Measurements from ENCODE around the gene STOML1.

The STOML1 gene

DNA sequence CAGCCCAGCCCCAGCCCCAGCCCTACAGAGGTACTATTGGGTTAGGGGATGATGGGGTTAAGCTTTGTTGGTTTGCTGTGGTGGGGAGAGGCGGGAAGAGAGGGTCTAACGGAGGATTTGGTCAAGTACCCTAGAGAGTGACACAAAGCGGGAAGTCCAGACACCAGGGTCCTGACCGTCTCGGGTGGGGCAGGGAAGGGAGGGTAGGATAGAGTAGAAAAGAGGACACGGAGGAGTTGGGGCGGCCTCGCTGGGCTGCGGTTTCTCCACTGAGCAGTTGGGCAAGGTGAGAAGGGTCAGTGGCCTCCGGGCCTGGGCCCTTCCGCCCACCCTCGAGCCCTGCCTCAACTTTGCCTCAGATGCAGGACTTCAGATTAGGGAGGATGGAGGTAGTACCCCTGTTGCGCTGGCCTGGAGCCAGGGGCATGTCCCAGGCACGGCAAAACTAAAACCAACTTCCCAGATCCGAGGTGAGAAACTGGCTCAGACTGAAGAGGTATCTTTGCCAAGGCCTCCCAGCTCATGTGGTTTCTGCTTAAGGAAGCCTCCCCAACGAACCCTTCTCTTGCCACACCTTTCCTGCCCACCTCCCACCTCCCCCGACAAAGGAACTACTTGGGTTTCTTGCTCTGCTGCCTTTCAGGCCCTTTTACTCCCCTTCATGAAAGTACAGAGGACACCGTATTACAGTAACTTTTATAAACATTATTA lies 3.0 kb upstream of the STOML1 start:
- Mint-ChIP-seq H3K9me3 (no peaks in the 10 kb centered on the region), H3K4me3 (peak overlapping the region; percentile 93), H3K4me1 (peaks cover 65% of the 10 kb centered on the region), H3K36me3 (peaks cover 36% of the 10 kb centered on the region), H3K27ac (peak overlapping the region; percentile 94)
- DNase-seq (ENCODE audit: low spot score in 2 of 2) (peak in 1 of 2 donors; percentile 63), ATAC-seq (no peak)

DNA sequence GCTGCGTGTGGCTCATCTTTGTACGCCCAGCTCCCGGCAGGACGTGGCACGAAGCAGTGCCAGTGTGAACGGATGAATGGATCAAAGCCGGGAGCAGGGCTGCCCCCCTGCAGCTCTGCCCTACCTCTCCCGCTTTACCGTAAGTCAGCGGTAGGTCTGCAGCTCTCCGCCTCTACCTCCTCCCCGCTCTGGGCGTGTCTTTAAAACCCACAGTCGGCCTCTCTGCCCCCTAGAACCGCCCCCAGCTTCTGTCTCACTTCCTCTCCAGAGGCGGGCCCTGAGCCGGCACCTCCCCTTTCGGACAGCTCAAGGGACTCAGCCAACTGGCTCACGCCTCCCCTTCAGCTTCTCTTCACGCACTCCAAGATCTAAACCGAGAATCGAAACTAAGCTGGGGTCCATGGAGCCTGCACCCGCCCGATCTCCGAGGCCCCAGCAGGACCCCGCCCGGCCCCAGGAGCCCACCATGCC lies 2.4 kb upstream of the STOML1 start, which contains the start of gene PML:
Gene PML (plus strand): TSS at position 304 of the 471 bp plus-strand sequence. CDS start 97 bp downstream, at position 401.
- H3K27ac Mint-ChIP-seq = peak within 1 kb of the TSS; percentile 94
- peak within 1 kb of the TSS; percentile 93 for H3K4me3 Mint-ChIP-seq

GRCh38 chr15:73993211-73993994 lies 1.3 kb upstream of the STOML1 start:
- no peaks in the 10 kb centered on the region for H3K9me3 Mint-ChIP-seq
- no peak for ATAC-seq
- no peak for DNase-seq (ENCODE audit: low spot score in 2 of 2)
- peak overlapping the region; percentile 94 for H3K27ac Mint-ChIP-seq
- peaks cover 56% of the 10 kb centered on the region for H3K4me1 Mint-ChIP-seq
- H3K36me3 Mint-ChIP-seq = peaks cover 19% of the 10 kb centered on the region
- peak overlapping the region; percentile 93 for H3K4me3 Mint-ChIP-seq

More for the DNA sequence above, 2.4 kb upstream of the STOML1 start, which contains the start of gene PML:
- DNase-seq (ENCODE audit: low spot score in 2 of 2) = peak; percentile 78 to 96
- peak; percentile 90 for ATAC-seq
- H3K36me3 Mint-ChIP-seq = peaks cover 30% of the 10 kb centered on the region
- H3K4me1 Mint-ChIP-seq = peaks cover 65% of the 10 kb centered on the region
- no peaks in the 10 kb centered on the region for H3K9me3 Mint-ChIP-seq

DNA sequence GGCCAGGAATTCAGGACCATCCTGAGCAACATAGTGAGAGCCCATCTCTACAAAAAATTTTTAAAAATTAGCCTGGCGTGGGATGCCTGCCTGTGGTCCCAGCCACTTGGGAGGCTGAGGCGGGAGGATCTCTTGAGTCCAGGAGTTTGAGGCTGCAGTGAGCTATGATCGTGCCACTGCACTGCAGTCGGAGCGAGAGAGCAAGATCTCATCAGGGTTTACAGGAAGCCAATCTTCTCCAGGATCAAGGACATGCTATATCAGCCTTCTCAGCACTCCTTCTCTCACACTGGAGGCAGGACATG lies 451 bp upstream of the STOML1 start:
- no peaks in the 10 kb centered on the region for H3K9me3 Mint-ChIP-seq
- H3K36me3 Mint-ChIP-seq = peaks cover 17% of the 10 kb centered on the region
- ATAC-seq (no peak), DNase-seq (ENCODE audit: low spot score in 2 of 2) (no peak)
- peak overlapping the region; percentile 93 for H3K4me3 Mint-ChIP-seq
- H3K27ac Mint-ChIP-seq = peak overlapping the region; percentile 67
- H3K4me1 Mint-ChIP-seq = peaks cover 49% of the 10 kb centered on the region

DNA sequence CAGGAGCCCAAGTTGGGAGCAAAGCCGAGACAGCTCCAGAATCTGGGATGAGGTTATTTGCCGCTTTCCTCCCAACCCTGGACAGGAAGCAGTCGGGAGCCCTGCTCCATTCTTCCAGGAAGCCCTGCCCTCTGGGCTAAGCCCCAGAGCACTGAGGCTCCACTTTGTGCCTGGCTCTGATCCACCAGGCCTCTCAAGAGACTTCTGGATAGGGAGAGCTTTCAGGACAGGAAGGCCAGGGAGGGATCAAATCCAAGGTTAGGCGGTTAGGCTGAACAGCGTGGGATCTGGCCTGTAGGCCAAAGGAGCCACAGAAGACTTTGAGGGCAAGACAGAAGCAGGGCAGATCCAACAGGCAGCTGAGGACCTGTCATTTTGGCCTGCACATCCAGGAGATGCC lies 835 bp downstream of the STOML1 start:
- H3K9me3 Mint-ChIP-seq = no peaks in the 10 kb centered on the region
- DNase-seq (ENCODE audit: low spot score in 2 of 2) (no peak), ATAC-seq (no peak)
- peaks cover 36% of the 10 kb centered on the region for H3K4me1 Mint-ChIP-seq
- H3K4me3 Mint-ChIP-seq = peak overlapping the region; percentile 93
- H3K36me3 Mint-ChIP-seq = peaks cover 17% of the 10 kb centered on the region
- peak overlapping the region; percentile 29 for H3K27ac Mint-ChIP-seq

DNA sequence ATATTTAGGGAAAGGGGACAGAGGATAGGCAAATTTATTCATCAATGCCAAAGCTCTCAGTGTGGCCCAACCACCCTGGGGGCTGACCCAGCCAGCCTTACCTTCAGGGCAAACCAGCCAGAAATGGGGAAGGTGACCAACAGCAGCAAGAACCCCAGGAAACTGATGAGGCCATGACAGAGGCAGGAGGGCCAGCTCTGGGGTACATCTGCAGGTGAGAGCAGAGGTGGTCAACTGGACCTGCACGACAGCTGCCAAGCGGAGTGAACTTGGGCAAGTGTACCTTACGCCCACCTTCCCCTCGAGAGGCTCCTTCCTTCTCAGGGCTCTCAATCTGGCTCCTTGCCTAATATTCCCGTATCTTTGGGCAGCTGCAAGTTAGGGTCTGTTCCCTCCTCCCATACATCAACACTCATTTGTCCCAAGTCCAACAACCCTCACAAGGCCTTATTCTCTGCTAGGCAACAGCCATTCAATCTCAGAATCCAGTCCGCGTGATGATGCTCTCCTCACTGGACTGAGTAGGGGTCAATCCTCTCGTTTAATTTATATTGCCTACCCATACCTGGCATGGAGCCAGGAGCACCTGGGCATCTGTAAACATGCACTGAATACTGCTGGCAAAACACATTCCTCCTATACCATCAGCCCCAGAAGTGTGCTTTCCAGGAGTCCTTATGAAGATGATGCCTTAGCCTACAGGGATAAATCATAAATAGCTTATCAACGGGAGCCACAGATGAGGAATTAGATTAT lies 1.7 kb downstream of the STOML1 start:
- Mint-ChIP-seq H3K9me3 (no peaks in the 10 kb centered on the region), H3K27ac (peak overlapping the region; percentile 29), H3K4me1 (peaks cover 35% of the 10 kb centered on the region), H3K4me3 (peak overlapping the region; percentile 93), H3K36me3 (peaks cover 10% of the 10 kb centered on the region)
- no peak for ATAC-seq
- DNase-seq (ENCODE audit: low spot score in 2 of 2) = no peak

DNA sequence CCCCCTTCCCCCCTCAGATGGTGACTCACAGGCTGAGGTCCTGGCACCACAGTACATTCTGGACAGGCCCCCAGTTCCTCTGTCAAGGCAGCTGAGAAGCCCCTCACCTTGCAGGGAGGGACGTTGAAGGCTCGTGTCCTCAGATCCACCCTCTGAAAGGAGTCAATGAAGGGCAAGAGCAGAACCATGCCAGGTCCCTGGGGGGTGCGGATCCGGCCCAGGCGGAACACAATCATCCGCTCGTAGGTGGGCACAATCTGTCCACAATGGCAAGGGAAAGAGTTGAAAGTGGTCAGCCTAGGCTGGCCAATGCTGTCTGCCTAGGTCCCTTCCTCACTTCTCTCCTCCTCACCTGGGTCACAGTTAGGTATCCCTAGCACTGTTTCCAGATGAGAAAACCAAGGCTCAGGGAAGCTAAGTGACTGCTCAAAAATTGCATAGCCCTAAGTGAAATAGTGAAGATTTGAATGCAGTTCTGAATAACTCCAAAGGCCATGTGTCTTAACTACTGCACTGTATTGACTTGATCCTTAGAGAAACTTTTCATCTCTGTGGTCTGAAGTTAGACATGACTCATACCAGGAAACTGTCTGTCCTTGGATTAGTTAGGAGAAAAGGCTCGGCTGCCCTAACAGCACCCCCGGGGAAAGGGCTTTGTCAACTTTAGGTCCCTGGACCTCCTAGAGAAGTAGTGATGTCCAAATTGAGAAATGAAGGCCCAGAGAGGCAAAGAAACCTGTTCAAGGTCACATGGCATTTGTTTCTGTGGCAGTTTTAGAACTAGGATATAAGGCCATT lies 2.9 kb downstream of the STOML1 start:
- no peak for DNase-seq (ENCODE audit: low spot score in 2 of 2)
- peaks cover 29% of the 10 kb centered on the region for H3K4me1 Mint-ChIP-seq
- H3K4me3 Mint-ChIP-seq = no peak overlapping the region
- H3K36me3 Mint-ChIP-seq = peaks cover 2% of the 10 kb centered on the region
- H3K27ac Mint-ChIP-seq = no peak overlapping the region
- H3K9me3 Mint-ChIP-seq = no peaks in the 10 kb centered on the region
- ATAC-seq = no peak

DNA sequence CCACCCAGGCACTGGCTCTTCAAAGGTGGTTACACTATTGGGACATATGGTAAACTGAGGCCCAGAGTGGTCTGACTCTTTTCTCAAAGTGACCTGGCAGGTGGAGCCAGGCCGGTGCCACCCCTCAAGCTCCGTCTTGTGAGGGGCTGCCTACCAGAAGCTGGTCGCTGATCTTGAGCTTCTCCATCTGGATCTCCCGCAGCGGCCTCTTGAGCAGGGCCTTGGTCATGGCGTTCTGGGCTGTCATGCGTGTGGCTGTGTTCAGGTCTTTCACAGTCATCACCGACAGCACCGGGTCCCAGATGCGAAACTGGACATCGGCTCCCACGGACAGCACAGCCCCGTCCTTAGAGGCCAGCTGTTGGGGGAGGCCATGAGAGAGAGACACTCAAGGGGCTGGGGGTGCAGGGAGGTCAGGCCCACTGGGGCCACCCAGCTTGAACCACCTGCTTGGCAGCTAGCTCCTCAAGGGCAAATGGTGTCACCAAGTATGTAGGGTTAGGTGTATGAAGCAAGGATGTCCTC lies 3.6 kb downstream of the STOML1 start:
- H3K9me3 Mint-ChIP-seq = no peaks in the 10 kb centered on the region
- ATAC-seq (no peak), DNase-seq (ENCODE audit: low spot score in 2 of 2) (no peak)
- H3K4me1 Mint-ChIP-seq = peaks cover 22% of the 10 kb centered on the region
- peaks cover 5% of the 10 kb centered on the region for H3K36me3 Mint-ChIP-seq
- H3K4me3 Mint-ChIP-seq = no peak overlapping the region
- no peak overlapping the region for H3K27ac Mint-ChIP-seq

DNA sequence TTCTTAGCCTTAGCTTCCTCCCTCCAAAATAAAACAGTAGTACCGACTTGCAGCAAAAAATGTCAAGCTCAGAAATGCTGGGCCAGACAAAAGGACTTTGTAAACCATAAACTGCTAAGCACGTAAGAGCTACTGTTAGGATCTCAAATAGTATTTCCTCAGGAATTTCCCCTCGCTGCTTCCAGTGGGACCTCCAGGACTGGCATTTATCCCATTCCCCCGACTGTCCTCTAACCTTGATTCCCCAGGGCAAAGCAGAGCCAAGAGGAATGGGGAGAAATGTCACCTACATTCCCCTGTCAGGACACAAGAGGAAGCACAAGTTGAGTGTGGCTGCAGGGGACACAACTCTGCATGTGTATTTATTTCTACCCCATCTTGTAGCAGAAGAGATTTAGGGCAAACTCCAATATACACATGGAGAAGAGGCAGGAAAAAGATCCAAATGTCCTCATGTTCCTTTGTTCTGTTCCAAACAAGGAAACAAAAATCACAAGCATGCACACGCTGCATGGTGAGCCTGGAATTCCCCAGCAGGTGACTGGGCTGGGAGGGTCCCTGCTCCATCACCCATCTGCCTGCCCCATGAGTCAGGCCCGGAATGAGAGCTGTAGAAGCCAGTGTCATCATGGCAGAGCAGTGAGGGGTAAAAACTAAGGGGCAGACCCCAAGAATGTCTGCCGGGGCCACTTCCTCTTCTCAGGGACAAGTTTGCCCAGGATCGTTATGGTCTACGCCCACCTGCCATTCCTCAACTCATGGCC lies 4.2 kb downstream of the STOML1 start:
- ATAC-seq (no peak), DNase-seq (ENCODE audit: low spot score in 2 of 2) (no peak)
- no peaks in the 10 kb centered on the region for H3K9me3 Mint-ChIP-seq
- H3K27ac Mint-ChIP-seq = no peak overlapping the region
- no peak overlapping the region for H3K4me3 Mint-ChIP-seq
- peaks cover 5% of the 10 kb centered on the region for H3K36me3 Mint-ChIP-seq
- H3K4me1 Mint-ChIP-seq = peaks cover 19% of the 10 kb centered on the region

DNA sequence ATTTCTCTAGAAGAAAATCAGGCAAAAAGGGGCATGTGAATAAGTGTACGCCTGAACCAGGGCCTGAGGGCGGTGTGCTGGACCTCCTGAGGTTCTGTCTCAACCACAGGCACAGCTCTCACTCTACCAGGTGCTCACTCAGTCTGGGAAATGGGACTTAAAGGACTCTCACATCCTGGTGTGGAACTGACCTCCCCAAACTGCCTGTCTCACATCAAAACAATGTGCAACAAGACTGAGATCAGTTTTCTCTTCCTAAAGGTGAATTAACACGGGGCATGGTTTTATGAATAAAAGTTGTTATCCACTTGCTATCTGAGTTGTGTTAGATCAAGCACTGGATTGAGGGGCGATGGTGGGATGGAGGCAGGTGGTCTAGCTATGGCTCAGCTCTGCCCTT lies 4.8 kb downstream of the STOML1 start:
- Mint-ChIP-seq H3K4me1 (peaks cover 17% of the 10 kb centered on the region), H3K4me3 (no peak overlapping the region), H3K9me3 (no peaks in the 10 kb centered on the region), H3K27ac (peak overlapping the region; percentile 60), H3K36me3 (peaks cover 5% of the 10 kb centered on the region)
- DNase-seq (ENCODE audit: low spot score in 2 of 2) (no peak), ATAC-seq (no peak)

GRCh38 chr15:73986776-73987056 lies 5.4 kb downstream of the STOML1 start:
- H3K36me3 Mint-ChIP-seq = peaks cover 5% of the 10 kb centered on the region
- no peaks in the 10 kb centered on the region for H3K9me3 Mint-ChIP-seq
- H3K4me3 Mint-ChIP-seq = no peak overlapping the region
- DNase-seq (ENCODE audit: low spot score in 2 of 2) = no peak
- peaks cover 21% of the 10 kb centered on the region for H3K4me1 Mint-ChIP-seq
- peak overlapping the region; percentile 60 for H3K27ac Mint-ChIP-seq
- no peak for ATAC-seq

GRCh38 chr15:73986055-73986775 lies 5.9 kb downstream of the STOML1 start:
- H3K4me3 Mint-ChIP-seq = no peak overlapping the region
- ATAC-seq (no peak), DNase-seq (ENCODE audit: low spot score in 2 of 2) (no peak)
- peaks cover 22% of the 10 kb centered on the region for H3K4me1 Mint-ChIP-seq
- H3K36me3 Mint-ChIP-seq = peaks cover 5% of the 10 kb centered on the region
- H3K9me3 Mint-ChIP-seq = no peaks in the 10 kb centered on the region
- H3K27ac Mint-ChIP-seq = peak overlapping the region; percentile 60

- Mint-ChIP-seq H3K4me1 (peaks cover 13% of the 10 kb centered on the region), H3K4me3 (no peak overlapping the region), H3K27ac (no peak overlapping the region), H3K9me3 (no peaks in the 10 kb centered on the region), H3K36me3 (peaks cover 5% of the 10 kb centered on the region)
- DNase-seq (ENCODE audit: low spot score in 2 of 2) (no peak), ATAC-seq (no peak)
Measured at GRCh38 chr15:73985101-73985873, 6.8 kb downstream of the STOML1 start.
